Measurements from ENCODE around the gene CDC42EP5.
"Not testable (repeated sequence)": the region's sequence is repeated elsewhere in the genome, so short reads cannot be mapped to it uniquely, and the experiment has no call there.

Gene CDC42EP5

DNA sequence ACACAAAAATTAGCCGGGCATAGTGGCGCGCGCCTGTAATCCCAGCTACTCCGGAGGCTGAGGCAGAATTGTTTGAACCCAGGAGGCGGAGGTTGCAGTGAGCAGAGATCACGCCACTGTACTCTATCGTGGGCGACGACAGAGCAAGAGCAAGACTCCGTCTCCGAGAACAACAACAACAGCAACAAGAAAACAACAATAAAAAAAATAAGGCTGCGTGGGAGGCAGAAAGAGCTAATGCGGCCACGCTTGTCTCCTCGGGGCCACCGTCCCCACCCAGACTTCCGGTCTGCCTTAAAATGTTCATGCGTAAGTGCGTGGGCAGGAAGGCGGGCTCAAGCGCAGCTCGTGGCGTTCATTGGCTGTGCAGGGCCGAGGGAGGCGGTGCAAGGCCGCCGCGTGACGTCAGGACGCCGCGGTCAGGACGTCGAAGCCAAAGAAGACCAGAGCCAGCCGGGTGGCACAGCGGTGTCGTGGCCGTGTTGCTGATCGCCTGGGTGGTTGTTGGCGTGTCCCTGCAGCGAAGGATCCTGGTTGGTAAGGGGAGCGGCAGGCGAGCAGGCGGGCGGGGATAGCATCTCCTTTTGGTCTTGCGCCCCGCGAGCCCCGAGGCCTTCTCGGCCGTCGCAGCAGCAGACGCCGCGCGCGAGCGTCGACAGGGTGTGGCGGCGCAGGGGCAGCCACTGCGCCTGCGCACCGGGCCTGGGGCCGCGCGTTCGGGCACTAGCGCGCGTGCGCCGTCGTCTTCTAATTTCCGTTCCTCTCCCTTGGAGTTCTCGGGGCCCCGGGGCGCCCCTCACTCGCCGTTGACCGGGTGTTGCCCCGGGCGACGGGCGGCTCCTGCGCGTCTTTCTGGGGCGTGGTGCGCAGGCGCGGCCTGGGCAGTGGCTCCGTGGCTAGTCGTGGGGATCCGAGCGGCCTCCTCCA lies 24.1 kb downstream of the CDC42EP5 start, which contains the start of gene LENG8:
TSS of gene LENG8 (plus strand) at position 426 of the 927 bp plus-strand sequence. CDS start 2,146 bp downstream, outside the sequence.
- Mint-ChIP-seq H3K36me3 (ENCODE audit: low read depth) (peaks cover 40% of the 10 kb centered on the region), H3K9me3 (no peaks in the 10 kb centered on the region), H3K4me1 (peaks cover 34% of the 10 kb centered on the region), H3K27me3 (ENCODE audit: low read depth) (no peaks in the 10 kb centered on the region), H3K27ac (peak within 1 kb of the TSS; percentile 93 to 100 (median 99)), H3K4me3 (peak within 1 kb of the TSS; percentile 94 to 99 (median 97))
- TF ChIP-seq, protein P1, sequence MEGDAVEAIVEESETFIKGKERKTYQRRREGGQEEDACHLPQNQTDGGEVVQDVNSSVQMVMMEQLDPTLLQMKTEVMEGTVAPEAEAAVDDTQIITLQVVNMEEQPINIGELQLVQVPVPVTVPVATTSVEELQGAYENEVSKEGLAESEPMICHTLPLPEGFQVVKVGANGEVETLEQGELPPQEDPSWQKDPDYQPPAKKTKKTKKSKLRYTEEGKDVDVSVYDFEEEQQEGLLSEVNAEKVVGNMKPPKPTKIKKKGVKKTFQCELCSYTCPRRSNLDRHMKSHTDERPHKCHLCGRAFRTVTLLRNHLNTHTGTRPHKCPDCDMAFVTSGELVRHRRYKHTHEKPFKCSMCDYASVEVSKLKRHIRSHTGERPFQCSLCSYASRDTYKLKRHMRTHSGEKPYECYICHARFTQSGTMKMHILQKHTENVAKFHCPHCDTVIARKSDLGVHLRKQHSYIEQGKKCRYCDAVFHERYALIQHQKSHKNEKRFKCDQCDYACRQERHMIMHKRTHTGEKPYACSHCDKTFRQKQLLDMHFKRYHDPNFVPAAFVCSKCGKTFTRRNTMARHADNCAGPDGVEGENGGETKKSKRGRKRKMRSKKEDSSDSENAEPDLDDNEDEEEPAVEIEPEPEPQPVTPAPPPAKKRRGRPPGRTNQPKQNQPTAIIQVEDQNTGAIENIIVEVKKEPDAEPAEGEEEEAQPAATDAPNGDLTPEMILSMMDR (IDR thresholded peaks at IDR 0.05; ENCODE audit: unreplicated experiment in 3 of 3): no peak

DNA sequence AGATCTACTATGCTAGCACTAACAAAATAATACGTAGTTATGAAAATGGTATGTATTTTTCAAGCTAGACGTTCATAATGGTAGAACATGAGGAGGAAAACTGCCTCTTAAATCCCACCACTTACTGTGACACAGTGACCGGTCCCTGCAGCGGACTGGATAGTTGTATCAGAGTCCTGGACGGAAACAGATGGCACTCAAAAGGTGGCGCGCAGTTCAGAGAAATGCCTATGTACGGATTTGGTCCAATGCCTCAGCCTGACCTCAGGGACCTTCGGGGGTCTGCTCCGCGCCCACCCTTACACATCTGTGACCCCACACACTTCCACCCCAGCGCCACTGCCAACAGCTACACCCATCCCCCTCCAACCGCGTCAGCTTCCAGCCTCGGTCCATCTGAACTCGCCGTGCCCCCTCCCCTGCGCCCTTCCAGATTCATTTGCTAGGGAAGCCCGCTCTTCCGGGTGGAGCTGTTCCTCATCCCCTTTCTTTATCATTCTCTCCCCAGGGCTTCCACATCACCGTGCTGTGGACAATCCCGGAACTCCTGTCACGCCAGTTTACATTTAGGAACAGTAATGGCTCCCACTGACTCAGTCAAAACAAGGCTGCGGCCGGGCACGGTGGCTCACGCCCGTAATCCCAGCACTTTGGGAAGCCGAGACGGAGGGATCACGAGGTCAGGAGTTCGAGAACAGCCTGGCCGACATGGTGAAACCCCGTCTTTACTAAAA lies 24.9 kb downstream of the CDC42EP5 start:
- Mint-ChIP-seq H3K27me3 (ENCODE audit: low read depth) (no peaks in the 10 kb centered on the region), H3K9me3 (no peaks in the 10 kb centered on the region), H3K4me3 (peak overlapping the region; percentile 94 to 99 (median 97)), H3K4me1 (peaks cover 34% of the 10 kb centered on the region), H3K27ac (peak overlapping the region; percentile 93 to 100 (median 99)), H3K36me3 (ENCODE audit: low read depth) (peaks cover 34% of the 10 kb centered on the region)
- TF ChIP-seq, protein P1 (IDR thresholded peaks at IDR 0.05; ENCODE audit: unreplicated experiment in 3 of 3): no peak

- not testable (repeated sequence) for H3K4me3 Mint-ChIP-seq; H3K27me3 Mint-ChIP-seq (ENCODE audit: low read depth); H3K27ac Mint-ChIP-seq; H3K9me3 Mint-ChIP-seq
- Mint-ChIP-seq H3K36me3 (ENCODE audit: low read depth) (peaks cover 26% of the 10 kb centered on the region), H3K4me1 (peaks cover 34% of the 10 kb centered on the region)
Measured at GRCh38 chr19:54446349-54446748, 26.7 kb downstream of the CDC42EP5 start.

DNA sequence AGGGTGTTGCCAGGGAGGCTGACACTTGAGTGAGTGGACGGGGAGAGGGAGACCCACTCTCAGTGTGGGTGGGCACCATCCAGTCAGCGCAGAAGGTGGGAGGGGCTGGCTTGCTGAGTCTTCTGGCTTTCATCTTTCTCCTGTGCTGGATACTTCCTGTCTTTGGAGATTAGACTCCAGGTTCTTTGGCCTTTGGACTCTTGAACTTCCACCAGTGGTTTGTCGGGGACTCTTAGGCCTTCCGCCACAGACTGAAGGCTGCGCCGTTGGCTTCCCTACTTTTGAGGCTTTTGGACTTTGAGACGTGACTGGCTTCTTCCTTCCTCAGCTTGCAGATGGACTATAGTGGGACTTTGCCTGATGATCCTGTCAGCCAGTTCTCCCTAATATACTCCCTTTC lies 28.4 kb downstream of the CDC42EP5 start:
- Mint-ChIP-seq H3K4me1 (peaks cover 19% of the 10 kb centered on the region), H3K27ac (peak overlapping the region in 1 of 3 experiments; percentile 59), H3K36me3 (ENCODE audit: low read depth) (peaks cover 25% of the 10 kb centered on the region), H3K27me3 (ENCODE audit: low read depth) (no peaks in the 10 kb centered on the region), H3K9me3 (no peaks in the 10 kb centered on the region), H3K4me3 (no peak overlapping the region)
- TF ChIP-seq, protein P1 (IDR thresholded peaks at IDR 0.05; ENCODE audit: unreplicated experiment in 3 of 3): no peak

DNA sequence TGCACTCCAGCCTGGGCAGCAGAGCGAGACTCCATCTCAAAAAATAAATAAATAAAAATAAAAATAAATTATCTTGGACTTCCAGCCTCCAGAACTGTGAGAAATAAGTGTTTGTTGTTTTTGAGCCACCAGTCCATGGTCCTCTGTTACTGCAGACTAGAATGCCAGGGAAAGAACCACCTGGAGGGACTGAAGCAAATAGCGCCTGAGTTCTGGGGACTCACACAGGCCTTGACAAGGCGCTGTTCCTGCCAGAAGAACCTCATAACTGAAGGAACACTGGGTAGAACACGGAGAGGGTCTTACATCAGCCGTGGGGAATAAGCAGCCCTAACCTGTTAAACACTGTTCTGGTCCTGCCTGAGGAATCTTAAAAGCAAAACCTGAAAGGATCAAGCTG lies 32.5 kb downstream of the CDC42EP5 start:
- Mint-ChIP-seq H3K36me3 (ENCODE audit: low read depth) (peaks cover 26% of the 10 kb centered on the region), H3K4me1 (peaks cover 31% of the 10 kb centered on the region)

More for the DNA sequence above, 32.5 kb downstream of the CDC42EP5 start:
- H3K4me3 Mint-ChIP-seq: no peak overlapping the region
- TF ChIP-seq, protein P1 (IDR thresholded peaks at IDR 0.05; ENCODE audit: unreplicated experiment in 3 of 3): no peak
- H3K9me3 Mint-ChIP-seq: no peaks in the 10 kb centered on the region
- no peak overlapping the region for H3K27ac Mint-ChIP-seq
- no peaks in the 10 kb centered on the region for H3K27me3 Mint-ChIP-seq (ENCODE audit: low read depth)

Data from nephron (organoid).